ENCODE measurements around the gene THSD4.

DNA sequence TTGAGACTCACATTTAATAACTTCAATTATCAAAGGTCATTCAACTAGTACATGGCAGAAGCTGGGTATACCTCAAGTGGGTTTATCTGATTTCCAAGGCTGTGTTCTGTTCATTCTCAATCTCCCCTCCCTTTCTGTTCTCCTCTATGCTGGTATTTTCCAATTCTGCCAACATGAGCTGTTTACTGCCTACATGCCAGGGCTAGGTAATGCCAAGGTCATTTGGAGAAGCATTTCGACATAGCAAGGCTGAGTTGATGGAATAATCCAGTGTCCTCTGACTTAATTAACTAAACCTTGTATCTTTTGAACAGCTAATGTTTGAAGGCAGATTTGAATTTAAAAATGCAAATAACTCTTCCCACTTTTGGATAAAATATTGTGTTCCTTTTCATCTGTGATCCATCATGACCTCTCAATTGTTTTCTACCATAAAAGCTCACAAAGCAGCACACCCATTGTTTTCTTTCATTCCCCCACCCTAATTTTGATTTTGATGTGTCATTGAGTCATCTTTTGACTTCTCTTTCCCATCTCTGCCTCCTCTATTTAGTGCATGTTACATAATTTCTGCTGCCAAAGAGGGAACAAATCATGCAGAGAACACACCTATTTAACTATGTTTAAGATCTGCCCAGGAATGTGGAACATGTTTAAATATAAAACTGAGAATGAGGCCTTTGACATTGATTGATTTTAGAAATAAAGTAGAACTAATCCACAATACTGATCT, 386.2 kb downstream of the THSD4 start:
- TF ChIP-seq POLR2AphosphoS5 (IDR thresholded peaks at IDR 0.05; ENCODE audit: low read depth, low read length) (no peak), TAF7 (optimal IDR thresholded peaks at IDR 0.05; ENCODE audit: borderline replicate concordance, low read depth, low read length) (no peak), EZH2 (IDR thresholded peaks at IDR 0.05; ENCODE audit: low read depth, low read length, severe bottlenecking) (no peak)
- TF ChIP-seq, protein P1, sequence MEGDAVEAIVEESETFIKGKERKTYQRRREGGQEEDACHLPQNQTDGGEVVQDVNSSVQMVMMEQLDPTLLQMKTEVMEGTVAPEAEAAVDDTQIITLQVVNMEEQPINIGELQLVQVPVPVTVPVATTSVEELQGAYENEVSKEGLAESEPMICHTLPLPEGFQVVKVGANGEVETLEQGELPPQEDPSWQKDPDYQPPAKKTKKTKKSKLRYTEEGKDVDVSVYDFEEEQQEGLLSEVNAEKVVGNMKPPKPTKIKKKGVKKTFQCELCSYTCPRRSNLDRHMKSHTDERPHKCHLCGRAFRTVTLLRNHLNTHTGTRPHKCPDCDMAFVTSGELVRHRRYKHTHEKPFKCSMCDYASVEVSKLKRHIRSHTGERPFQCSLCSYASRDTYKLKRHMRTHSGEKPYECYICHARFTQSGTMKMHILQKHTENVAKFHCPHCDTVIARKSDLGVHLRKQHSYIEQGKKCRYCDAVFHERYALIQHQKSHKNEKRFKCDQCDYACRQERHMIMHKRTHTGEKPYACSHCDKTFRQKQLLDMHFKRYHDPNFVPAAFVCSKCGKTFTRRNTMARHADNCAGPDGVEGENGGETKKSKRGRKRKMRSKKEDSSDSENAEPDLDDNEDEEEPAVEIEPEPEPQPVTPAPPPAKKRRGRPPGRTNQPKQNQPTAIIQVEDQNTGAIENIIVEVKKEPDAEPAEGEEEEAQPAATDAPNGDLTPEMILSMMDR (IDR thresholded peaks at IDR 0.05; ENCODE audit: control extremely low read depth in 1 of 3, insufficient read depth in 1 of 3, low read depth in 1 of 3, low read length in 3 of 3) = no peak

Data from H1 (cell line).